H9 (cell line): Measurements from ENCODE around the gene DNAH5. TPM values are rescaled to one million over a fixed set of nuclear protein-coding genes. Genes with fewer than 3 reads are reported as not detected.

Source experiments
- DNase-seq: peaks from one replicate; pipeline ENCODE4 v3.0.0-alpha.2; 2017
- H2AFZ ChIP-seq: one replicate; pipeline ENCODE4 v1.6.1; 2013; ENCODE audit warnings: mild to moderate bottlenecking, low read length, control low read depth, moderate library complexity
- H2AK5ac ChIP-seq: 2 replicates; pipeline ENCODE4 v1.6.1; 2013; ENCODE audit warnings: low read length, control low read depth, mixed read lengths; ENCODE audit not compliant: insufficient read length
- H2BK120ac ChIP-seq: one replicate; pipeline ENCODE4 v1.6.1; 2013; ENCODE audit warnings: low read depth, mild to moderate bottlenecking, low read length, control low read depth, inconsistent platforms; ENCODE audit not compliant: poor library complexity, severe bottlenecking
- H2BK12ac ChIP-seq: 2 replicates; pipeline ENCODE4 v1.6.1; 2013; ENCODE audit warnings: low read length, control low read depth, mixed read lengths, low read depth; ENCODE audit not compliant: insufficient read length
- H2BK15ac ChIP-seq: 2 replicates; pipeline ENCODE4 v1.6.1; 2013; ENCODE audit warnings: low read depth, low read length, control low read depth
- H2BK20ac ChIP-seq: one replicate; pipeline ENCODE4 v1.6.1; 2013; ENCODE audit warnings: low read depth, mild to moderate bottlenecking, low read length, control low read depth, inconsistent platforms; ENCODE audit not compliant: poor library complexity, severe bottlenecking
- H2BK5ac ChIP-seq: 2 replicates; pipeline ENCODE4 v1.6.1; 2013; ENCODE audit warnings: low read length, control low read depth, mixed read lengths; ENCODE audit not compliant: insufficient read length
- H3K14ac ChIP-seq: 2 replicates; pipeline ENCODE4 v1.6.1; 2013; ENCODE audit warnings: low read length, control low read depth; ENCODE audit not compliant: insufficient read depth
- H3K18ac ChIP-seq: 2 replicates; pipeline ENCODE4 v1.6.1; 2013; ENCODE audit warnings: low read depth, mild to moderate bottlenecking, mixed read lengths, low read length, control low read depth; ENCODE audit not compliant: insufficient read length
- H3K23ac ChIP-seq: 2 replicates; pipeline ENCODE4 v1.6.1; 2013; ENCODE audit warnings: low read length, control low read depth, mixed read lengths, low read depth; ENCODE audit not compliant: insufficient read length
- H3K23me2 ChIP-seq: 2 replicates; pipeline ENCODE4 v1.6.1; 2013; ENCODE audit warnings: low read depth, mild to moderate bottlenecking, mixed read lengths, low read length, control low read depth; ENCODE audit not compliant: insufficient read length, poor library complexity, severe bottlenecking
- H3K27ac ChIP-seq: 2 replicates; pipeline ENCODE4 v1.5.1; 2013; ENCODE audit warnings: low read length, control low read depth, mixed read lengths, low read depth; ENCODE audit not compliant: insufficient read length
- H3K27me3 ChIP-seq: 2 replicates; pipeline ENCODE4 v1.6.1; 2013; ENCODE audit warnings: low read length, control low read depth, inconsistent platforms; ENCODE audit not compliant: insufficient read depth
- H3K4ac ChIP-seq: 2 replicates; pipeline ENCODE4 v1.6.1; 2013; ENCODE audit warnings: low read depth, mild to moderate bottlenecking, control low read depth, inconsistent platforms, low read length, moderate library complexity
- H3K4me1 ChIP-seq: 2 replicates; pipeline ENCODE4 v1.6.1; 2013; ENCODE audit warnings: low read length, control low read depth, inconsistent platforms; ENCODE audit not compliant: insufficient read depth
- H3K4me2 ChIP-seq: 2 replicates; pipeline ENCODE4 v1.6.1; 2013; ENCODE audit warnings: low read length, control low read depth, mixed read lengths; ENCODE audit not compliant: insufficient read length, insufficient read depth
- H3K56ac ChIP-seq: 2 replicates; pipeline ENCODE4 v1.6.1; 2013; ENCODE audit warnings: low read depth, mild to moderate bottlenecking, mixed read lengths, low read length, control low read depth; ENCODE audit not compliant: insufficient read length
- H3K79me1 ChIP-seq: 2 replicates; pipeline ENCODE4 v1.6.1; 2013; ENCODE audit warnings: low read depth, mild to moderate bottlenecking, moderate library complexity, low read length, control low read depth, inconsistent platforms; ENCODE audit not compliant: insufficient read depth, poor library complexity, severe bottlenecking
- H3K79me2 ChIP-seq: 2 replicates; pipeline ENCODE4 v1.6.1; 2013; ENCODE audit warnings: low read length, control low read depth, inconsistent platforms; ENCODE audit not compliant: insufficient read depth
- H3K9ac ChIP-seq: 2 replicates; pipeline ENCODE4 v1.6.1; 2013; ENCODE audit warnings: low read length, control low read depth, mixed read lengths; ENCODE audit not compliant: insufficient read length; ENCODE audit errors: extremely low read depth
- H3K9me3 ChIP-seq: one replicate; pipeline ENCODE4 v1.6.1; 2013; ENCODE audit warnings: low read depth, low read length, inconsistent platforms; ENCODE audit not compliant: control insufficient read depth
- H3T11ph ChIP-seq: one replicate; pipeline ENCODE4 v1.6.1; 2013; ENCODE audit warnings: mild to moderate bottlenecking, low read length, control low read depth, inconsistent platforms
- H4K20me1 ChIP-seq: one replicate; pipeline ENCODE4 v1.6.1; 2013; ENCODE audit not compliant: control insufficient read depth, insufficient read length, insufficient read depth
- H4K5ac ChIP-seq: 2 replicates; pipeline ENCODE4 v1.6.1; 2013; ENCODE audit warnings: low read depth, mild to moderate bottlenecking, mixed read lengths, low read length, control low read depth; ENCODE audit not compliant: insufficient read length
- H4K8ac ChIP-seq: replicated peaks from 2 replicates; pipeline ENCODE4 v1.6.1; 2013; ENCODE audit warnings: low read length, control low read depth, mixed read lengths, low read depth; ENCODE audit not compliant: insufficient read length
- H4K91ac ChIP-seq: 2 replicates; pipeline ENCODE4 v1.6.1; 2013; ENCODE audit warnings: low read depth, mild to moderate bottlenecking, moderate library complexity, mixed read lengths, low read length, control low read depth; ENCODE audit not compliant: insufficient read length
- H3K27ac Mint-ChIP-seq, 3 experiments: 2 replicates in 2 of 3; 3 replicates in 1 of 3; pipeline ENCODE4 v1.8.0; 2020 to 2021; ENCODE audit warnings: mixed read lengths in 3 of 3, mild to moderate bottlenecking in 1 of 3, moderate library complexity in 1 of 3
- H3K27me3 Mint-ChIP-seq: 2 replicates; pipeline ENCODE4 v1.8.0; 2021; ENCODE audit warnings: low read depth, mild to moderate bottlenecking, moderate library complexity, mixed read lengths
- H3K36me3 Mint-ChIP-seq, 3 experiments: 2 replicates in 2 of 3; 3 replicates in 1 of 3; pipeline ENCODE4 v1.8.0; 2020 to 2021; ENCODE audit warnings: low read depth in 3 of 3, mixed read lengths in 3 of 3; ENCODE audit not compliant: insufficient read depth in 1 of 3
- H3K4me1 Mint-ChIP-seq, 2 experiments: 2 replicates each; pipeline ENCODE4 v1.8.0; 2020; ENCODE audit warnings: mixed read lengths in 2 of 2
- H3K4me3 Mint-ChIP-seq, 2 experiments: 2 replicates in 1 of 2; 3 replicates in 1 of 2; pipeline ENCODE4 v1.8.0; 2020 to 2021; ENCODE audit warnings: mild to moderate bottlenecking in 2 of 2, mixed read lengths in 2 of 2, moderate library complexity in 1 of 2
- H3K9me3 Mint-ChIP-seq, 2 experiments: 2 replicates in 1 of 2; 3 replicates in 1 of 2; pipeline ENCODE4 v1.8.0; 2020; ENCODE audit warnings: mild to moderate bottlenecking in 2 of 2, mixed read lengths in 2 of 2, moderate library complexity in 1 of 2
- CTCF ChIP-seq: fragments of 200-600 bp; sonication (generic); conservative IDR thresholded peaks from 3 replicates; pipeline ENCODE4 v1.8.0; 2021; ENCODE audit warnings: antibody characterized with exemption, mild to moderate bottlenecking
- WGBS: extraction: QIAGEN DNeasy Blood & Tissue Kit; methylation state at CpG from one replicate; pipeline ENCODE4 v1.1.7; 2013; ENCODE audit warnings: missing lambda C conversion rate, low lambda C conversion rate, mixed read lengths; ENCODE audit not compliant: insufficient read length; ENCODE audit errors: extremely low coverage; 5-methylcytosine and 5-hydroxymethylcytosine counted together
- total RNA-seq: library from RNA; stranded (reverse); gene quantifications from 2 replicates; pipeline ENCODE4 v1.2.1, GENCODE V29; 2021

Gene DNAH5
- total RNA-seq, 1 experiment from 2014 or later: 0.50 TPM

- Histone ChIP-seq H4K20me1 (no peaks in the 10 kb centered on the region), H3K4me1 (no peaks in the 10 kb centered on the region), H3K56ac (no peak overlapping the region), H4K5ac (no peak overlapping the region), H4K91ac (no peak overlapping the region), H3K9ac (no peak overlapping the region), H2AK5ac (no peak overlapping the region), H2BK15ac (no peak overlapping the region), H2BK120ac (no peak overlapping the region), H3T11ph (no peak overlapping the region), H2BK12ac (no peak overlapping the region), H2BK20ac (no peak overlapping the region), H3K27me3 (no peaks in the 10 kb centered on the region), H3K79me1 (no peaks in the 10 kb centered on the region), H3K79me2 (no peaks in the 10 kb centered on the region), H3K18ac (no peak overlapping the region), H3K4me2 (no peak overlapping the region), H3K23ac (no peak overlapping the region), H2BK5ac (no peak overlapping the region), H3K9me3 (no peaks in the 10 kb centered on the region), H4K8ac (no peak overlapping the region), H3K27ac (no peak overlapping the region), H3K23me2 (no peaks in the 10 kb centered on the region), H3K14ac (no peak overlapping the region), H3K4ac (no peak overlapping the region), H2AFZ (no peak overlapping the region)
- H3K4me1 Mint-ChIP-seq: no peaks in the 10 kb centered on the region
- no peaks in the 10 kb centered on the region for H3K27me3 Mint-ChIP-seq
- no peak for DNase-seq
- H3K9me3 Mint-ChIP-seq: no peaks in the 10 kb centered on the region; a peak in 1 of 5 replicates
- WGBS: no CpG with 5 or more reads among the region's 1 CpG
- H3K4me3 Mint-ChIP-seq: no peak overlapping the region
- no peak for TF ChIP-seq CTCF
- no peak overlapping the region for H3K27ac Mint-ChIP-seq
- no peaks in the 10 kb centered on the region for H3K36me3 Mint-ChIP-seq
Observed at GRCh38 chr5:13814301-13814700, 130.2 kb downstream of the DNAH5 start.
